ENCODE results near the gene NOP56. TPM values are rescaled to one million over a fixed set of nuclear protein-coding genes. Genes with fewer than 3 reads are reported as not detected.

The NOP56 gene, protein sequence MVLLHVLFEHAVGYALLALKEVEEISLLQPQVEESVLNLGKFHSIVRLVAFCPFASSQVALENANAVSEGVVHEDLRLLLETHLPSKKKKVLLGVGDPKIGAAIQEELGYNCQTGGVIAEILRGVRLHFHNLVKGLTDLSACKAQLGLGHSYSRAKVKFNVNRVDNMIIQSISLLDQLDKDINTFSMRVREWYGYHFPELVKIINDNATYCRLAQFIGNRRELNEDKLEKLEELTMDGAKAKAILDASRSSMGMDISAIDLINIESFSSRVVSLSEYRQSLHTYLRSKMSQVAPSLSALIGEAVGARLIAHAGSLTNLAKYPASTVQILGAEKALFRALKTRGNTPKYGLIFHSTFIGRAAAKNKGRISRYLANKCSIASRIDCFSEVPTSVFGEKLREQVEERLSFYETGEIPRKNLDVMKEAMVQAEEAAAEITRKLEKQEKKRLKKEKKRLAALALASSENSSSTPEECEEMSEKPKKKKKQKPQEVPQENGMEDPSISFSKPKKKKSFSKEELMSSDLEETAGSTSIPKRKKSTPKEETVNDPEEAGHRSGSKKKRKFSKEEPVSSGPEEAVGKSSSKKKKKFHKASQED
- total RNA-seq: 100 to 1,000 TPM in 2 of 3 donors, 10 to 100 TPM in 1; 80.8 to 116 (median 107) TPM
- long read RNA-seq, donor 1, transcript NOP56-201 (12 exons, 2,400 nt): major isoform, 34 of 47 reads
- long read RNA-seq, donor 1, partial matches to known transcripts: 4 of 47 reads
- long read RNA-seq, donor 1, other reads (novel, unspliced or antisense): 6 of 47 reads
- long read RNA-seq, donor 2, transcript NOP56-201 (12 exons, 2,400 nt): major isoform, 11 of 29 reads
- long read RNA-seq, donor 2, partial matches to known transcripts: 6 of 29 reads
- long read RNA-seq, donor 2, other reads (novel, unspliced or antisense): 11 of 29 reads

- Histone ChIP-seq H3K4me1 (ENCODE audit: low read depth) (peaks cover 11% of the 10 kb centered on the region), H3K36me3 (ENCODE audit: low read depth) (peaks cover 6% of the 10 kb centered on the region), H3K4me3 (peak within 1 kb of the TSS; percentile 81), H3K9me3 (no peaks in the 10 kb centered on the region)
- TF ChIP-seq CTCF (IDR thresholded peaks at IDR 0.05): no peak
- ATAC-seq (peak; percentile 98), DNase-seq (peak; percentile 93 to 98 (median 95))
- intact Hi-C loops (cut with DNase I, micrococcal nuclease): no loop called here
Observed at GRCh38 chr20:2651772-2652723, at the start of gene NOP56. NOP56 (plus strand) TSS chr20:2652632; CDS start chr20:2652661, 29 bp downstream.

- H3K9me3 ChIP-seq: peaks cover 14% of the 10 kb centered on the region
- peaks cover 9% of the 10 kb centered on the region for H3K4me1 ChIP-seq (ENCODE audit: low read depth)
- H3K36me3 ChIP-seq (ENCODE audit: low read depth): no peaks in the 10 kb centered on the region
- DNase-seq (no peak), ATAC-seq (peak; percentile 62)
- no peak overlapping the region for H3K4me3 ChIP-seq
- TF ChIP-seq CTCF (IDR thresholded peaks at IDR 0.05): no peak
- intact Hi-C loops (cut with DNase I, micrococcal nuclease): no loop called here
Observed at GRCh38 chr20:2602746-2603145, 49.7 kb upstream of the NOP56 start.

- H3K9me3 ChIP-seq: peaks cover 14% of the 10 kb centered on the region
- peaks cover 9% of the 10 kb centered on the region for H3K4me1 ChIP-seq (ENCODE audit: low read depth)
- no peak for TF ChIP-seq CTCF (IDR thresholded peaks at IDR 0.05)
- ATAC-seq: peak; percentile 74
- H3K4me3 ChIP-seq: no peak overlapping the region
- no peaks in the 10 kb centered on the region for H3K36me3 ChIP-seq (ENCODE audit: low read depth)
- DNase-seq: peak in 2 of 3 donors; percentile 23 to 36
- intact Hi-C loops (cut with DNase I, micrococcal nuclease): no loop called here
Observed at GRCh38 chr20:2603816-2604505, 48.5 kb upstream of the NOP56 start.

DNA sequence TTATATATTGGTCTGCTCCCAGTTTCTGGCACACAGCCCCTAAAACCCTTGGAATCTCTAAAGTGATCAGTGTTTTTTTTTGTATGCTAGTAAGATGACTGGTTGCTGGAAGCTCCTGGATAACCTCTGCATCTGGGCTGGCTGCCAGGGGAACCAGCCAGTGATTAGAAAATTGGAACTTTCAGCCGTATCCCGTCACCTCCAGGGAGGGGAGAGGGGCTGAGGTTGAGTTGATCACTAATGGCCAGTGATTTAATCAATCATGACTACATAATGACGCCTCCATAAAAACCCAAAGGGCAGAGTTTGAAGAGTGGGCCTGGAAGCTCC, 48.0 kb upstream of the NOP56 start:
- no peak for ATAC-seq
- intact Hi-C loops (cut with DNase I, micrococcal nuclease): no loop called here
- H3K4me3 ChIP-seq: no peak overlapping the region
- peak in 1 of 3 donors; percentile 33 for DNase-seq
- TF ChIP-seq CTCF (IDR thresholded peaks at IDR 0.05): no peak
- no peaks in the 10 kb centered on the region for H3K36me3 ChIP-seq (ENCODE audit: low read depth)
- peaks cover 14% of the 10 kb centered on the region for H3K9me3 ChIP-seq
- peaks cover 9% of the 10 kb centered on the region for H3K4me1 ChIP-seq (ENCODE audit: low read depth)

Data from mucosa of descending colon (tissue), 3 donors.